AG10803 (cell line): ENCODE results near the gene GOLPH3L.
"Not testable (repeated sequence)": the region's sequence is repeated elsewhere in the genome, so short reads cannot be mapped to it uniquely, and the experiment has no call there.

Experiments used
- DNase-seq: peaks from one replicate; pipeline ENCODE4 v3.0.0; 2010; ENCODE audit warnings: low read depth
- H3K4me3 ChIP-seq: 2 replicates; pipeline ENCODE4 v1.5.1; 2011; ENCODE audit warnings: mild to moderate bottlenecking, low read length, control low read depth
- CTCF ChIP-seq: conservative IDR thresholded peaks from 2 replicates; pipeline ENCODE4 v1.5.1; 2011; ENCODE audit warnings: mild to moderate bottlenecking, low read length, control low read depth, inconsistent platforms

The GOLPH3L gene

GRCh38 chr1:150696995-150697927, at the start of gene GOLPH3L:
TSS of gene GOLPH3L (minus strand) at chr1:150697154. CDS start at chr1:150694838, 2,316 bp downstream.
- H3K4me3 ChIP-seq, result peak within 1 kb of the TSS; percentile 83
- TF ChIP-seq CTCF, result peak; percentile 36; the same call in 1 of the 2 replicates
- DNase-seq, result peak; percentile 96

DNA sequence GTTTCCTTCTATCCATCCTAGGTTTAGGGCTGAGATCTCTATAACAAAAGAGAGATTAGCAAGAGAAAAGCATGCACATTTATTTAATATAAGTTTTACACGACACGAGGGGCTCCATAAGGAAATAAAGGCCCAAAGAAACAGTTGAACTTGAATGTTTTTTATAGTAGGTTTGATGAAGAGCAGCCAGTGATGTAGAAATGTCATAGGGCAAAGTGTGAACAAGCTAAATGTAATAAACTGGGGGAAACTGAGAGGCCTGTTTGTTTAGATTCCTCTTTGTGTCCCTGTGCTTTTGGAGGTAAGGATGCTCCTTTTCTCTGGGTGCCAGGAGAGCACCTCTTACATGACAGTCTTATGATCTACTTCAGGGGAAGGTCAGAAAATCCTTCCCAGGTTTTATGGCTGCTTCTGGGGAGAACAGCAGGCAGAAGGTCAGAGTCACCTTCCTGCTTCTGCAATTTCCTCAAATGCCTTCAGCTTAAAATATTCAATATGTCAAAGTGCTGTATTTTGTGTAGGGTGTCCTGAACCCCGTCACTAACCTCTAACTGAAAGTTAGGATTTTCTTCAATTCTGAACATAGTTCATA, 33.3 kb upstream of the GOLPH3L start:
- DNase-seq, result no peak
- no peak overlapping the region for H3K4me3 ChIP-seq
- no peak for TF ChIP-seq CTCF

- H3K4me3 ChIP-seq, result no peak overlapping the region
- no peak for TF ChIP-seq CTCF
- no peak for DNase-seq
Observed at GRCh38 chr1:150724336-150724735, 27.4 kb upstream of the GOLPH3L start.

DNA sequence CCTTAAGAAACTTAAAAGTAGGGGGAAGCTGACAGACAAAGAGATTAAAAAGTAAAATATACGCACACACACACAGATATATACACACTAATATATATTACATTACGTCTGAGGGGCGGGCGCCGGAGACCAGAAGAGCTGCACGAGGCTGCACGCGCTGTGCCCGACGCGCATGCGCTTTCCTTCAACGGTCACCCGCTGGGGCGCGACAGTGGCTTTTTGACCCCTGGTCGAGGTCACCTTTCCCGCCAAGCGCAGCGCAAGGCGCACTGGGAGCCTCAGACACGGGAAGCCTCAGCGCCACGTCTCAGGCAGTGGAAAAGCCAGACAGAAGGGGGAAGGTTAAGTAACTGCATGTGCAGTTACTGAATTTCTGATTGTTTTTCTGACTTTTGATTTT, 23.7 kb upstream of the GOLPH3L start, which contains the start of gene HORMAD1:
HORMAD1 (minus strand) TSS at position 193 of the 400 bp plus-strand sequence. CDS start 1,390 bp downstream, outside the sequence.
- no peak for DNase-seq
- H3K4me3 ChIP-seq, result no peak within 1 kb of the TSS
- no peak for TF ChIP-seq CTCF

- no peak overlapping the region for H3K4me3 ChIP-seq
- no peak for TF ChIP-seq CTCF
- DNase-seq, result no peak
Observed at GRCh38 chr1:150720098-150720497, 23.1 kb upstream of the GOLPH3L start.

- no peak for DNase-seq
Observed at GRCh38 chr1:150718225-150718891, 21.4 kb upstream of the GOLPH3L start.

DNA sequence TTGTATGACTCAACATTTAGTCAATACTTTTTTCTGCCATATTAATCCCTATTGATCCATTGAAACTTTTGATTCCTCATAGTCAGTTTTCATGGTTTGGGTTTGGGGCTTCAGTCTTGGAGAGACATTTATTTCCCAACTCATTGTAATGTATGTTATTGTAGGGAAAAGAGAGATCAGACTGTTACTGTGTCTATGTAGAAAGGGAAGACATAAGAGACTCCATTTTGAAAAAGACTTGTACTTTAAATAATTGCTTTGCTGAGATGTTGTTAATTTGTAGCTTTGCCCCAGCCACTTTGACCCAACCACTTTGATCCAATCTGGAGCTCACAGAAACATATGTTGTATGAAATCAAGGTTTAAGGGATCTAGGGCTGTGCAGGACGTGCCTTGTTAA, 12.1 kb upstream of the GOLPH3L start:
- DNase-seq, H3K4me3 ChIP-seq: not testable (repeated sequence)

More at GRCh38 chr1:150718225-150718891, 21.4 kb upstream of the GOLPH3L start:
- TF ChIP-seq CTCF, result no peak
- H3K4me3 ChIP-seq, result no peak overlapping the region
